Trophoblast cell (in vitro differentiated cells and primary cell): ENCODE data around the gene EPS15.

Experiments used
- DNase-seq, 2 donors: peaks; one replicate each; pipeline ENCODE4 v3.0.0-alpha.2; 2016
- H2AFZ ChIP-seq: 2 replicates; pipeline ENCODE4 v1.6.1; 2013; ENCODE audit warnings: low read length, moderate library complexity, mild to moderate bottlenecking; ENCODE audit not compliant: insufficient read depth, poor library complexity
- H2AK5ac ChIP-seq: 2 replicates; pipeline ENCODE4 v1.6.1; 2013; ENCODE audit warnings: mild to moderate bottlenecking, low read length
- H2BK120ac ChIP-seq: 2 replicates; pipeline ENCODE4 v1.6.1; 2013; ENCODE audit warnings: low read length, mild to moderate bottlenecking, moderate library complexity; ENCODE audit not compliant: insufficient read depth, poor library complexity
- H2BK12ac ChIP-seq: 2 replicates; pipeline ENCODE4 v1.6.1; 2013; ENCODE audit warnings: mild to moderate bottlenecking, low read length, moderate library complexity
- H2BK5ac ChIP-seq: 2 replicates; pipeline ENCODE4 v1.6.1; 2013; ENCODE audit warnings: low read length, low read depth, moderate library complexity, mild to moderate bottlenecking; ENCODE audit not compliant: poor library complexity
- H3K14ac ChIP-seq: 2 replicates; pipeline ENCODE4 v1.6.1; 2013; ENCODE audit warnings: mild to moderate bottlenecking, low read length
- H3K18ac ChIP-seq: 2 replicates; pipeline ENCODE4 v1.6.1; 2013; ENCODE audit warnings: mild to moderate bottlenecking, low read length
- H3K23ac ChIP-seq: 2 replicates; pipeline ENCODE4 v1.6.1; 2013; ENCODE audit warnings: low read length
- H3K27ac ChIP-seq: 2 replicates; pipeline ENCODE4 v1.5.1; 2013; ENCODE audit warnings: low read depth, mild to moderate bottlenecking, inconsistent platforms, low read length, moderate library complexity
- H3K27me3 ChIP-seq: 2 replicates; pipeline ENCODE4 v1.6.1; 2013; ENCODE audit warnings: inconsistent platforms, mild to moderate bottlenecking, low read length, moderate library complexity; ENCODE audit not compliant: insufficient read depth
- H3K36me3 ChIP-seq, 2 experiments: 1 replicate in 1 of 2; 2 replicates in 1 of 2; pipeline ENCODE4 v1.6.1; 2013; ENCODE audit warnings: low read length in 2 of 2, mild to moderate bottlenecking in 2 of 2, moderate library complexity in 1 of 2; ENCODE audit not compliant: insufficient read depth in 2 of 2, control insufficient read depth in 1 of 2
- H3K4ac ChIP-seq: 2 replicates; pipeline ENCODE4 v1.6.1; 2013; ENCODE audit warnings: low read depth, mild to moderate bottlenecking, low read length, moderate library complexity
- H3K4me1 ChIP-seq, 2 experiments: 1 replicate in 1 of 2; 2 replicates in 1 of 2; pipeline ENCODE4 v1.6.1; 2013; ENCODE audit warnings: low read length in 2 of 2, mild to moderate bottlenecking in 2 of 2, moderate library complexity in 1 of 2; ENCODE audit not compliant: insufficient read depth in 2 of 2, control insufficient read depth in 1 of 2
- H3K4me2 ChIP-seq: 2 replicates; pipeline ENCODE4 v1.6.1; 2013; ENCODE audit warnings: inconsistent platforms, mild to moderate bottlenecking, low read length, moderate library complexity
- H3K4me3 ChIP-seq: 2 replicates; pipeline ENCODE4 v1.5.1; 2013; ENCODE audit warnings: mild to moderate bottlenecking, low read depth, low read length, inconsistent platforms
- H3K79me1 ChIP-seq: one replicate; pipeline ENCODE4 v1.6.1; 2013; ENCODE audit warnings: low read length
- H3K79me2 ChIP-seq: 2 replicates; pipeline ENCODE4 v1.6.1; 2013; ENCODE audit warnings: low read length, mild to moderate bottlenecking; ENCODE audit not compliant: control insufficient read depth, insufficient read depth, poor library complexity
- H3K9ac ChIP-seq: 2 replicates; pipeline ENCODE4 v1.6.1; 2013; ENCODE audit warnings: mild to moderate bottlenecking, low read length
- H3K9me3 ChIP-seq: 2 replicates; pipeline ENCODE4 v1.6.1; 2013; ENCODE audit warnings: low read depth, mild to moderate bottlenecking, control low read depth, inconsistent platforms, low read length; ENCODE audit not compliant: insufficient read depth
- H4K12ac ChIP-seq: 2 replicates; pipeline ENCODE4 v1.6.1; 2013; ENCODE audit warnings: low read depth, mild to moderate bottlenecking, low read length, moderate library complexity
- H4K8ac ChIP-seq: 2 replicates; pipeline ENCODE4 v1.6.1; 2013; ENCODE audit warnings: low read depth, mild to moderate bottlenecking, low read length, moderate library complexity
- H4K91ac ChIP-seq: one replicate; pipeline ENCODE4 v1.6.1; 2013; ENCODE audit warnings: low read depth, mild to moderate bottlenecking, low read length, moderate library complexity
- WGBS: extraction: QIAGEN DNeasy Blood & Tissue Kit; methylation state at CpG from one replicate; pipeline ENCODE4 v1.1.7; 2013; ENCODE audit warnings: missing lambda C conversion rate; ENCODE audit not compliant: insufficient read length, insufficient coverage; ENCODE audit errors: extremely low coverage; 5-methylcytosine and 5-hydroxymethylcytosine counted together

EPS15 gene

DNA sequence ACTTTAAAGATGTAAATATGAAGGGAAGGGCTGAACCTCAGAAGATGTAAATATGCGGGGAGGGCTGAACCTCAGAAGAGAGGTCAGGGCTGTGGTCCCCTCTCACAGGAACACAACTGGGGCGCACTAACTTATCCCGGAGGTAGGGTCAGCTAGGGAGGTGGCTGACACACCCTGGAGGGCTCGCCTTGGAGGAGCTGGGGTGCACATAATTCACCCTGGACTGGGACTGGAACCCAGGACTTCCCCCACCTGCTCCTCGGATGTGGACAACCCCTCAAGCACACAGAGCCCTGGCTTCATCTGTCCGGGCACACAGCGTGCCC, 174.8 kb downstream of the EPS15 start:
- no peak for DNase-seq
- H3K27me3 ChIP-seq = peaks cover 5% of the 10 kb centered on the region

DNA sequence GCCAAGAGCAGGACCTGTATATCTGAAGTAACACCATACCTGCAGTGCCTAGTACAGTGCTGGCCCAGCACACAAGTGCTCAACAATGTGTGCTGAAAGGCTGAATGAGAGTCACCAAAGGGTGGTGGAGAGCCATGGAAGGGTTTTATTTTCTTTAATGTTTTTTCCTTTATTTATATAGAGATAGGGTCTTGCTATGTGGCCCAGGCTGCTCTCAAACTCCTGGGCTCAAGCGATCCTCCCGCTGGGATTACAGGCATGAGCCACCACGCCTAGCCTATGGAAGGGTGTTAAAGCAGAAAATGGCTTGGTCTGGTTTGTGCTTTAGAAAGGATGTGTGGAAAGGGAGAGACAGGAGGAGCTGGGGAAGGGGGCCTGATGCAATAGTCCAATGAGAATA, 175.4 kb downstream of the EPS15 start:
- Histone ChIP-seq H2BK12ac (no peak overlapping the region), H3K79me1 (peaks cover 5% of the 10 kb centered on the region), H3K36me3 (no peaks in the 10 kb centered on the region), H4K12ac (no peak overlapping the region), H3K79me2 (peaks cover 3% of the 10 kb centered on the region), H3K27me3 (peaks cover 5% of the 10 kb centered on the region), H2AK5ac (no peak overlapping the region), H4K8ac (no peak overlapping the region), H3K4me1 (peaks cover 12 to 21% of the 10 kb centered on the region in 2 experiments), H3K14ac (no peak overlapping the region), H3K9me3 (peaks cover 3% of the 10 kb centered on the region), H3K4ac (no peak overlapping the region), H3K9ac (no peak overlapping the region), H2AFZ (no peak overlapping the region), H3K27ac (no peak overlapping the region), H2BK120ac (no peak overlapping the region), H3K23ac (no peak overlapping the region), H2BK5ac (no peak overlapping the region), H3K18ac (no peak overlapping the region), H3K4me3 (no peak overlapping the region), H4K91ac (no peak overlapping the region), H3K4me2 (no peak overlapping the region)
- DNase-seq = no peak
- no CpG with 5 or more reads among the region's 3 CpGs for WGBS

More for the DNA sequence above, 174.8 kb downstream of the EPS15 start:
- H3K79me1 ChIP-seq = peaks cover 5% of the 10 kb centered on the region
- H3K27ac ChIP-seq = no peak overlapping the region
- WGBS = no CpG with 5 or more reads among the region's 7 CpGs
- H3K9ac ChIP-seq = no peak overlapping the region
- no peak overlapping the region for H2AFZ ChIP-seq
- no peak overlapping the region for H4K91ac ChIP-seq
- peak overlapping the region; percentile 90 for H3K14ac ChIP-seq
- H3K9me3 ChIP-seq = peaks cover 3% of the 10 kb centered on the region
- H3K4ac ChIP-seq = no peak overlapping the region
- H3K23ac ChIP-seq = no peak overlapping the region
- no peaks in the 10 kb centered on the region for H3K36me3 ChIP-seq
- peak overlapping the region; percentile 15 for H2AK5ac ChIP-seq
- H4K12ac ChIP-seq = peak overlapping the region; percentile 63
- peak overlapping the region; percentile 66 for H3K4me2 ChIP-seq
- peak overlapping the region; percentile 64 for H2BK12ac ChIP-seq
- peak overlapping the region; percentile 73 for H3K18ac ChIP-seq
- H3K4me1 ChIP-seq = peaks cover 12 to 21% of the 10 kb centered on the region in 2 experiments
- H4K8ac ChIP-seq = no peak overlapping the region
- H2BK120ac ChIP-seq = no peak overlapping the region
- no peak overlapping the region for H2BK5ac ChIP-seq
- H3K79me2 ChIP-seq = peaks cover 3% of the 10 kb centered on the region
- H3K4me3 ChIP-seq = peak overlapping the region; percentile 49

DNA sequence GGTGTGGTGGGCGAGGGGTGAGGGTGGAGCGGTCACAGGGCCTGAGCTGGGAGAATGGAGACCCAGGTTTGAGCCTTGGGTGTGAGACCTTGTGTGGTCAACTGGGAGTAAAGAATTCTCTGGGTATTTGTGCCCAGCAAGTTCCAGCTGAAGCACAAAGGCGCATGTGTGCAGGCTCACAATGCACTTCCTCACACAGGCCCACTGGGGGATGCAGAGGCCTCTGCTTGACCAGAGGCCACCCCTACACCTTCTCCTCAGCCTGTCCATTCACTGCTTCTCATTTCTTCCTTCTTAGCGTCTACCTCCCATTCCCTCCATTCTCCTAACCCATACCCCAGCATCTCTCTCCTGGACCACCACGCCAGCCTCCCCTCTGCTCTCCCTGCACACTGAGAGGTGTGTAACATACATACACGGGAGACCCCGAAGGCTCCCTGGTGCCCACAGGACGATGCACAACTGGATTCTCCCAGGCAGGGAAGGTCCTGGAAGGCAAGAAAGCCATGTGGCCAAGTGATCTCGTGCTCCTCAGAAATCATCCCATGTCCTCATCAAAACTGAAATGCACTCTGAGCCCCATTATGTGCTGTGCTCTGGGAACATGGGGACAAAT, 176.4 kb downstream of the EPS15 start:
- Histone ChIP-seq H2BK120ac (no peak overlapping the region), H4K12ac (no peak overlapping the region), H3K23ac (no peak overlapping the region), H3K4me3 (no peak overlapping the region), H4K8ac (no peak overlapping the region), H3K9me3 (peaks cover 3% of the 10 kb centered on the region), H3K79me1 (peaks cover 5% of the 10 kb centered on the region), H3K14ac (no peak overlapping the region), H3K79me2 (peaks cover 3% of the 10 kb centered on the region), H3K27ac (no peak overlapping the region), H3K36me3 (no peaks in the 10 kb centered on the region), H2AFZ (no peak overlapping the region), H3K27me3 (peaks cover 5% of the 10 kb centered on the region), H3K18ac (no peak overlapping the region), H4K91ac (no peak overlapping the region), H3K4me2 (no peak overlapping the region), H2AK5ac (no peak overlapping the region), H3K4me1 (peaks cover 12 to 21% of the 10 kb centered on the region in 2 experiments), H3K9ac (no peak overlapping the region), H2BK12ac (no peak overlapping the region), H3K4ac (no peak overlapping the region), H2BK5ac (no peak overlapping the region)
- WGBS = 100% methylated on average over 1 of the region's 9 CpGs
- no peak for DNase-seq

DNA sequence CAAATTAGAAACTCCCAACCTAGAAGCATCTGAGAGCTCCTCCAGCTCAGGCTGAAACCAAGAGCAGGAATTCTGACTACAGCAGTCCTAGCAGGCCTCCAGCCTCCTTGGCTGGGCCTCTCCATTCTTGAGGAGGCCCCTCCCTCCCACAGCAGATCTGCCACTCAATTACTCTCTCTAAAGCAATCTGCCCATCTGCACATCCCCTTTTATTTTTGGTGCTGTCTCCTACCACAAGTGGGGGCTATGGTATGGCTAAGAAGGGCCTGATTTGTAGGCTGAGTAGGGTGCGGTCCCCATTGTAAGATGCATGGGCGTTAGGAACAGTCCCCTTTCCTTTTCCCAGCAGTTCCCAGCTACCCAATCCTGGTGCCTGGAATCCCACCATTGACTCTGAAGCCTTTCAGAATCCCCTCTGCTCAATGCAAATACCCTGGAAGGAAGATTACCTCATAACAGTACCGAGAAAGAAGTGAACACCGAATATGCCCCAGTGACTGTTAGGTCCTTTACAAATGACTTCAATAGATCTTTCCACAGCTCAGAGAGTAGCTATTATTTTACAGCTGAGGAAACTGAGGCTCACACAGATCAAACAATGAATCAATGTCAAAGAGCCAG, 177.1 kb downstream of the EPS15 start:
- peaks cover 3% of the 10 kb centered on the region for H3K9me3 ChIP-seq
- H4K91ac ChIP-seq = no peak overlapping the region
- H2AFZ ChIP-seq = no peak overlapping the region
- no peak overlapping the region for H3K4ac ChIP-seq
- H3K9ac ChIP-seq = no peak overlapping the region
- no peak overlapping the region for H2BK12ac ChIP-seq
- no peak overlapping the region for H2BK120ac ChIP-seq
- H4K12ac ChIP-seq = no peak overlapping the region
- H3K79me1 ChIP-seq = peaks cover 5% of the 10 kb centered on the region
- H3K4me1 ChIP-seq = peaks cover 12 to 21% of the 10 kb centered on the region in 2 experiments
- peaks cover 3% of the 10 kb centered on the region for H3K79me2 ChIP-seq
- H2AK5ac ChIP-seq = no peak overlapping the region
- no peak overlapping the region for H3K27ac ChIP-seq
- H3K4me2 ChIP-seq = no peak overlapping the region
- H3K14ac ChIP-seq = no peak overlapping the region
- no peaks in the 10 kb centered on the region for H3K36me3 ChIP-seq
- no peak overlapping the region for H3K4me3 ChIP-seq
- WGBS = no CpG with 5 or more reads among the region's 4 CpGs
- no peak overlapping the region for H2BK5ac ChIP-seq
- no peak overlapping the region for H3K23ac ChIP-seq
- no peak overlapping the region for H4K8ac ChIP-seq
- DNase-seq = no peak
- H3K18ac ChIP-seq = no peak overlapping the region
- peaks cover 5% of the 10 kb centered on the region for H3K27me3 ChIP-seq
